DND-41 (cell line): ENCODE measurements around the gene MAPRE3.

ENCODE experiments used
- ATAC-seq: fragments of 200-7000 bp; cut with Tn5 transposase; 3 replicates; pipeline ENCODE4 v1.9.1; 2021; ENCODE audit warnings: low read depth; ENCODE audit not compliant: insufficient read depth
- DNase-seq: peaks from one replicate; pipeline ENCODE4 v3.0.0-alpha.2; 2020
- H2AFZ ChIP-seq: 2 replicates; pipeline ENCODE4 v1.6.0; 2012; ENCODE audit warnings: low read depth, low read length
- H3K27ac ChIP-seq: 2 replicates; pipeline ENCODE4 v1.5.1; 2012; ENCODE audit warnings: low read length, inconsistent platforms
- H3K27me3 ChIP-seq: fragments of 200-600 bp; sonication (generic); 2 replicates; pipeline ENCODE4 v1.6.0; 2012; ENCODE audit warnings: low read length, mild to moderate bottlenecking, inconsistent platforms; ENCODE audit not compliant: insufficient read depth, poor library complexity
- H3K36me3 ChIP-seq: 2 replicates; pipeline ENCODE4 v1.5.1; 2012; ENCODE audit warnings: low read length, inconsistent platforms; ENCODE audit not compliant: insufficient read depth
- H3K4me1 ChIP-seq: 2 replicates; pipeline ENCODE4 v1.5.1; 2012; ENCODE audit warnings: mild to moderate bottlenecking, low read length; ENCODE audit not compliant: insufficient read depth
- H3K4me2 ChIP-seq: 2 replicates; pipeline ENCODE4 v1.6.0; 2012; ENCODE audit warnings: mild to moderate bottlenecking, moderate library complexity, low read length, inconsistent platforms; ENCODE audit not compliant: insufficient read depth
- H3K4me3 ChIP-seq, 2 experiments: fragments of 200-600 bp in 1 of 2; shearing (Covaris generic) in 1 of 2; 2 replicates each; pipeline ENCODE4 v1.5.1; 2012 to 2016; ENCODE audit warnings: inconsistent platforms in 2 of 2, low read length in 2 of 2, mild to moderate bottlenecking in 2 of 2, low read depth in 1 of 2, moderate library complexity in 1 of 2
- H3K79me2 ChIP-seq: 2 replicates; pipeline ENCODE4 v1.6.0; 2012; ENCODE audit warnings: low read length, inconsistent platforms; ENCODE audit not compliant: insufficient read depth
- H3K9ac ChIP-seq: 2 replicates; pipeline ENCODE4 v1.6.0; 2012; ENCODE audit warnings: low read depth, mild to moderate bottlenecking, inconsistent platforms, low read length, moderate library complexity
- H3K9me3 ChIP-seq: 2 replicates; pipeline ENCODE4 v1.5.1; 2012; ENCODE audit warnings: low read length, moderate library complexity, mild to moderate bottlenecking, inconsistent platforms; ENCODE audit not compliant: insufficient read depth, severe bottlenecking
- H4K20me1 ChIP-seq: 2 replicates; pipeline ENCODE4 v1.6.0; 2012; ENCODE audit warnings: low read length; ENCODE audit not compliant: insufficient read depth
- CTCF ChIP-seq: IDR thresholded peaks from 2 replicates; pipeline ENCODE4 v1.5.1; 2012; ENCODE audit warnings: borderline replicate concordance, low read length, moderate library complexity, mild to moderate bottlenecking; ENCODE audit not compliant: poor library complexity, severe bottlenecking; ENCODE audit errors: extremely low read depth
- EZH2 ChIP-seq: IDR thresholded peaks from 3 replicates; pipeline ENCODE4 v1.6.1; 2012; ENCODE audit warnings: borderline replicate concordance, low read depth, mild to moderate bottlenecking, moderate library complexity, low read length, inconsistent platforms; ENCODE audit not compliant: severe bottlenecking

The MAPRE3 gene

DNA sequence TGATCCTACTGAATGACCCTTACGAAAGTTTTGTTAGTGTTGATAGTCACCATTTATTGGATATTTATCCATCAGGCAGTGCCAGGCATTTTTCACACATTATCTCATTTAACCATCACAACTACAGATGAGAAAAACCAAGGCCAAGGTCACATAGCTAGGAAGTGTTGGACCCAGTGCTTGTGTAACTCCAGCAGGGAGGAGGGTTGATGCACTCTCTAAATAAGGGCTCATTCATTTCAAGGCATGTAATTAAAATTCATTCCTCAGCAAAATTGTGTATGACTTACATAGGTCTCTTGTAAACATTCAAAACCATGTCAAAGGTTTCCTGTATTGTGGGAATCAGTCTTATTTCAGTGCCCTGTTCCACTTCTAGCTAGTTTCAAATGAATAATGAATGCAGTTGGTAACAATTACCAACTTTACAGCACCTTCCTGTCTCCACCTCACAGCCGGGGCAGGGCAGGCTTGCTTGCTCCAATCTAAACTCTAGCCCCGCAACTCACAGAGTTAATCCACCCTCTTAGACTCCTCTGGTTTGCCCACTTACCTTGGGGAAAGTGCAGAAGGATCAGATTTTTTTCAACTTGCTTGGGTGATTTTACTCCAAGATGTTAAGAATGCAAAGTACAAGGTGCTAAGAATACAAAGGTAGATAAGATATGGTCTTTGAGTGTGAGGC is 5.8 kb upstream of the MAPRE3 start:
- TF ChIP-seq CTCF (no peak), EZH2 (no peak)

GRCh38 chr2:26968001-26968400 is 2.4 kb upstream of the MAPRE3 start:
- Histone ChIP-seq H3K4me1 (peaks cover 9% of the 10 kb centered on the region), H3K9me3 (no peaks in the 10 kb centered on the region), H3K27ac (no peak overlapping the region), H3K79me2 (no peaks in the 10 kb centered on the region), H2AFZ (no peak overlapping the region), H3K4me2 (no peak overlapping the region), H3K4me3 (no peak overlapping the region), H3K27me3 (peaks cover 42% of the 10 kb centered on the region), H4K20me1 (no peaks in the 10 kb centered on the region; the same call in 1 of the 2 replicates), H3K9ac (no peak overlapping the region), H3K36me3 (no peaks in the 10 kb centered on the region)
- ATAC-seq (no peak), DNase-seq (no peak)
- TF ChIP-seq EZH2 (no peak), CTCF (no peak)

More for the DNA sequence above, 5.8 kb upstream of the MAPRE3 start:
- no peak overlapping the region for H3K4me3 ChIP-seq
- H3K9ac ChIP-seq, result no peak overlapping the region
- no peaks in the 10 kb centered on the region for H3K9me3 ChIP-seq
- no peak overlapping the region for H2AFZ ChIP-seq
- no peaks in the 10 kb centered on the region; the same call in 1 of the 2 replicates for H4K20me1 ChIP-seq
- H3K27me3 ChIP-seq, result peaks cover 13% of the 10 kb centered on the region
- H3K79me2 ChIP-seq, result no peaks in the 10 kb centered on the region
- H3K4me1 ChIP-seq, result no peaks in the 10 kb centered on the region
- H3K36me3 ChIP-seq, result no peaks in the 10 kb centered on the region
- DNase-seq, result no peak
- no peak overlapping the region for H3K27ac ChIP-seq
- no peak overlapping the region for H3K4me2 ChIP-seq
- no peak for ATAC-seq

DNA sequence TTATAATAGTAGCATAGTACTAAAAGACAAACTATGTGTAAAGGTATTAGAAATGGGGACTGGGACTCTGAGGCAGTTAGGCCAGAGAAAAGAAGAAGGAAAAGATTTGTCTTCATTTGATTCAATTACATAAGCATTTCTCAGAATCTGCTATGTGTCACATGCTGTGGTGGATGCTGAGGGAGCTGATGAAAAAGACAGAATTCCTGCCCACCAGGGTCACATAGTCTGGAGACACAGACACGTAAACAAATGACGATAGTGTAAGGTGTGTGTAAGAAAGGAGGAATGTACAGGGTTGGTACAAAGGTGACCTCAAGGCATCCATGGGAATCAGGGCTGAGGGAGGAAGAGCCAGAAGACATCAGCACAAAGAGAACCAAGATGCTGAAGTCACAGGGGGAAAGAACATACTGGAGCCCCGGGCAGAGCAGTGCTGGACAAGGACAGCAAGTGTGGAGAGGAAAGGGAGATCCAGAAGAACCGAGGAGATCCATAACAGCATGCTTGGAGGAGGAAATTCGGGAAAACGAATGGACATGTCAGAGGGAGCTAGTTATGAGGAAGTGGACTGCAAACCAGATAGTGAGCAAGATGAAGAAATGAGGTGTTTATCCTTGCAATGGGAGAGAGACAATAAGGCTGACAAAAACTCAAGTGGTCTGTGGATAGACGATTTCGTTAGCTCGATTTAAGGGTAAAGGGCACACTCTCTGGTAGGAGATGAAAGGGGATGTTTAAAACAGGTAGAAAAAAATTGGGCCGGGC is 1.2 kb upstream of the MAPRE3 start:
- peaks cover 42% of the 10 kb centered on the region for H3K27me3 ChIP-seq
- no peak overlapping the region for H3K4me2 ChIP-seq
- no peaks in the 10 kb centered on the region for H3K79me2 ChIP-seq
- no peak overlapping the region for H3K27ac ChIP-seq
- peaks cover 9% of the 10 kb centered on the region for H3K4me1 ChIP-seq
- H3K36me3 ChIP-seq, result no peaks in the 10 kb centered on the region
- H3K4me3 ChIP-seq, result no peak overlapping the region
- no peak overlapping the region for H2AFZ ChIP-seq
- H3K9me3 ChIP-seq, result no peaks in the 10 kb centered on the region
- H3K9ac ChIP-seq, result no peak overlapping the region
- DNase-seq, result no peak
- H4K20me1 ChIP-seq, result no peaks in the 10 kb centered on the region; the same call in 1 of the 2 replicates
- no peak for TF ChIP-seq EZH2
- TF ChIP-seq CTCF, result no peak
- no peak for ATAC-seq
